Hematopoietic multipotent progenitor cell treated with erythropoietin and hydrocortisone succinate and interleukin-3 and kit ligand, for 4 days (in vitro differentiated cells): ENCODE measurements around the gene PRAMEF4.
"Not testable (repeated sequence)": the region's sequence is repeated elsewhere in the genome, so short reads cannot be mapped to it uniquely, and the experiment has no call there.

Experiments
- DNase-seq: peaks from one replicate; pipeline ENCODE4 v3.0.0-alpha.2; 2015

The PRAMEF4 gene

DNA sequence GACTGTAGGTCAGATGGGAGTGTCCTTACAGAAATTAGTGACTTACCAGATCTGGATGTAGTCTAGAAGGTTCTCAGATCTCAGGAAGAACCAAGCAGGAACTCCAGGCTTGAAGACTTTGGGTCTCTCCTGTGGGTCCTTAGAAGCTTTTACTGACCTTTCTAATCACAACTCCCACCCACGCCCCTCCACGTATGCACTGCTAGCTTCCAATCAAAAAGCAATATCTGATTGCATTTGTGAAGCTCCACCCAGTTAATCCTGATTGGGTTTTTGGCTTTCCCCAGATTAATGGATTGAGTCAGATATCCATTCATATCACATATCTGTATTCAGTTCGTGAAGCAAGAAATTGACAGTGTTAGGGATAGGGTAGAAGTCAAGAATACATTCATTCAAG lies at the start of gene PRAMEF4:
TSS of gene PRAMEF4 (minus strand) at position 101 of the 400 bp plus-strand sequence. CDS start 2,807 bp downstream, outside the sequence.
- DNase-seq, result not testable (repeated sequence)

DNA sequence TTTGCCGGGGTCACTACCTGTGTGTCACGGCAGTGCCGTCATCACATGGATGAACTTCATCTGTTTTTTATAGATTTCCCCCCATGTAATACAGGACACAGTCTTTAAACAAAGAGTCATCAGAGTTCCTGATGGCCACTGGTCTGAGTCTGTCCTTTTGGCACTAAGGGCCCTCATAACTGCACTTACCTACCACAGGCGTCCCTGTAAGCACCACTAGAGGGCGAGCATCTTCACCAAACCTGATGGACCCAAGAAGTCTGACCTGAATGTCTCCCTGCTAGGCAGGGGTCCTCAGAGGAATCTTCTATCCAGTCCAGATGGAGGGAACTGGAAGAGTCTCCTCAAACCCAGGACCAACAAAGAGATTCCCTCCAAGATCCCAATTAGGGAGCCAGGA lies 38.4 kb upstream of the PRAMEF4 start:
- DNase-seq, result not testable (repeated sequence)

DNA sequence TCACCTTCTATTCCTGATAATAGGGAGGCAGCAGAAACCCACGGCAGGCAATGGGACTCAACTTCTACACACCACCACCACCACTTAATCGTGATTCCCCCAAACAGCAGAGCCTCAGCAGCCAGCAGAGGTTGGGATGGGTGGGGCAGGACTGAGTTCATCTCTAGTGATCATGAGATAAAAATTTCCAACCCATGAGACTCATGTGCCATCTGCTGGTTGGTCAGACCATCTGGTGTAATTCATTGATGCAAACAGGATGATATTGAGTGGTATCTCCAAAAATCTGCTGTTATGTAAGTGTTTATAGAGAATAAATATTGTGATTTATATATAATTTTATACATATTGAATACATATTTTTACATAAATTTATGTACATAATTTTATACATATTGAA lies 35.7 kb upstream of the PRAMEF4 start:
- peak; percentile 2 for DNase-seq

DNA sequence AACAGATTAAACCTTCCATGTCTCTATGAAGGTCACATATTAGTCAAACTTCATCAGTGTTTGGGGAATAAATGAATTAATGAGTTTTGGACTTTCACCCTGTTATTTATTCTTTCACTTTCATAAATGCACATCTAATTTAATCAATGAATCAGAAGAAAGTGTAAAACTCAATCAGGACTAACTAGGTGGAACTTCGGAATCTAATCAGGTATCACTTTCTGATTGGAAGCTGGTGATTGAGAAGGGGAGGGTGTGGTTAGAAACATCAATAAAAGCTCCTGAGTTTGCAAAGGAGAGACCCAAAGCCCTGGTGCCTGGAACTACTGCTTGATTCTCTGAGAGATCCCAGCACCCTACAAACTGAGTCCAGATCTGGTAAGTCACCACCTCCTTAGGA lies 30.3 kb upstream of the PRAMEF4 start, which contains the start of gene PRAMEF7:
TSS of gene PRAMEF7 (plus strand) at position 301 of the 400 bp plus-strand sequence. CDS start 1,083 bp downstream, outside the sequence.
- not testable (repeated sequence) for DNase-seq

GRCh38 chr1:12903793-12904572 lies 18.0 kb upstream of the PRAMEF4 start:
- not testable (repeated sequence) for DNase-seq

DNA sequence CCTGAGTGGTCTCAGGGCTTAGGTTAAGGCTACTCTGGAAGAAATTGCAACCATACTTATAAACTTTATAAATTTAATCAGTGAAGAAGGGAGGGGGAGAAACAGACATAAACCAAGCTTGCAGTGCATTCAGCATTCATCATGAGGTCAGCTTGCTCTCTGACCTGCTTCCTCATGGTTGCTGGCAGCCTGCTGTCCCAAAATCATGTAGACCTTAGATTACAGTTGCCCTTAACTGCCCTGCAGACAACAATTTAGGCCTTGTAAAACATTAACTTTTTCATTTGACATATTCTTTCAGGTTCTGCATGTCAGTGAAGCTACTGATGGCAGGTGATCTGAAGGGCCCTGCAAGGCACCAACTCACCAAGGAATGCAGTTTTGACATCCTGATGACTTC lies 13.2 kb upstream of the PRAMEF4 start:
- DNase-seq, result not testable (repeated sequence)

DNA sequence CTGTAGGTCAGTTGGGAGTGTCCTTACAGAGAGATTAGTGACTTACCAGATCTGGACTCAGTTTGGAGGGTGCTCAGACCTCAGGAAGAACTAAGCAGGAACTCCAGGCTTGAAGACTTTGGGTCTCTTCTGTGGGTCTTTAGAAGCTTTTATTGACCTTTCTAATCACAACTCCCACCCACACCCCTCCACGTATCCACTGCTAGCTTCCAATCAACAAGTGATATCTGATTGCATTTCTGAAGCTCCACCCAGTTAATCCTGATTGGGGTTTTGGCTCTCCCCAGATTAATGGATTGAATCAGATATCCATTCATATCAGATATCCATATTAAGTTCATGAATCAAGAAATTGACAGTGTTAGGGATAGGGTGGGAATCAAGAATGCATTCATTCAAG lies 12.2 kb upstream of the PRAMEF4 start, which contains the start of gene PRAMEF10:
TSS of gene PRAMEF10 (minus strand) at position 101 of the 400 bp plus-strand sequence. CDS start 2,423 bp downstream, outside the sequence.
- not testable (repeated sequence) for DNase-seq

DNA sequence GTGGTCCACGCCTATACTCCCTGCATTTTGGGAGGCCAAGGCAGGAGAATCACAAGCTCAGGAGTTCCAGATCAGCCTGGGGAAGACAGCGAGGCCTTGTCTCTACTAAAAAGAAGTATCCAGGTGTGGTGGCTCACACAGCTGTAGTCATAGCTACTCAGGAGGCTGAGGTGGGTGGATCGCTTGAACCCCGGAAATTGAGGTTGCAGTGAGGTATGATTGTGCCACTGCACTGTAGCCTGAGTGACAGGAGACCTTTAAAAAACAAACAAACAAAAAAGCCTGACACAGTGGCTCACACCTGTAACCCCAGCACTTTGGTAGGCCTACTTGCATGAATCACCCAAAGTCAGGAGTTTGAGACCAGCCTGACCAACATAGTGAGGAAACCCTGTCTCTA lies 7.5 kb downstream of the PRAMEF4 start:
- not testable (repeated sequence) for DNase-seq

DNA sequence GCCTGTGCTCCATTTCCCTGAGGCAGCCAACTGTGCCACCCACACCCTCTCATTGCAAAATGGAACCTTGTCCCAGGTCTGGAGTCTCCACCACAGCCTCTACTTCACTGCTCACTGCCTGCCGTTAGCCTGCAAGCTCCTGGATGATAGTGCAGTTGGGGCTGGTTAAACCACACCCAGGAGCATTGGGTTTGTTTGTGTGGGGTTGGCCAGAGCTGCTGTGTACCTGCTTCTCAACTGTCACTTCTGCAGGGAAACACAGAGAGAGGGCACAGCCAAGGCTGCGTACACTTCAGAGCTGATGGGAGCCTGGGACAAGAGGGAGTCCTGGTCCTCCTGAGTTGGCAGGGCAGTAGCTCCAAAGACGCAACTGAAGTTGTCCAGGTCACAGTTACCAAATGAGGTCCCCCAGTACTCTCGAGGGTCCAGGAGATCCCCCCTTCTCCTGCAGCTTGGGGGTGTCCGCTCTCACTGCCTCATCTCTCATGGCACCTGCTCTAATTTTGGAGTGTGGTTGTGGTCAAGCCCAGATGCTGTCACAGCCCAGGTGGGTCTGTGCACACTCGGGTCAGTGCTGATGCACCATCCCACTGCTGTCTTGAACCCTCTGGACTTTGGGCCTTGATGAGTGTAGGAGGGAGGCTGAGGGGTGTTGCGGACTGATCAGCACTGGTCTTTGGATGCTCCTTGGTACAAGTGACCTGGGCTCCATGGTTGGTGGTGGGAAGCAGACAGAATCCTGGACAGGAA lies 22.7 kb downstream of the PRAMEF4 start:
- DNase-seq, result not testable (repeated sequence)

DNA sequence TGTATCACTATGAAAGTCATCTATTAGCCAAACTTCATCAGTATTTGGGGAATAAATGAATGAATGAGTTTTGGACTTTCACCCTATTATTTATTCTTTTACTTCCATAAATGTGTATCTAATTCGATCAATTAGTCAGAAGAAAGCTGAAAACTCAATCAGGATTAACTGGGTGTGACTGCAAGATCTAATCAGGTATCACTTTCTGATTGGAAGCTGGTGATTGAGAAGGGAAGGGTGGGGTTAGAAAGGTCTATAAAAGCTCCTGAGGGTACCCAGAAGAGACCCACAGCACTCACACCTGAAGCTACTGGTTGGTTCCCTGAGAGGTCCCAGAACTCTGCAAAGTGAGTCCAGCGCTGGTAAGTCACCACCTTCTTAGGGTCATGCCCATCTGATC lies 29.2 kb downstream of the PRAMEF4 start, which contains the start of gene PRAMEF2:
TSS of gene PRAMEF2 (plus strand) at position 301 of the 400 bp plus-strand sequence. CDS start 1,924 bp downstream, outside the sequence.
- DNase-seq, result not testable (repeated sequence)

GRCh38 chr1:12851779-12852178 lies 34.2 kb downstream of the PRAMEF4 start:
- no peak for DNase-seq

- DNase-seq, result not testable (repeated sequence)
Measured at GRCh38 chr1:12848620-12849019, 37.4 kb downstream of the PRAMEF4 start, which contains the start of gene HNRNPCL1. Gene HNRNPCL1, minus strand, starts transcription at chr1:12848720. Its CDS starts 431 bp downstream, at chr1:12848289.

DNA sequence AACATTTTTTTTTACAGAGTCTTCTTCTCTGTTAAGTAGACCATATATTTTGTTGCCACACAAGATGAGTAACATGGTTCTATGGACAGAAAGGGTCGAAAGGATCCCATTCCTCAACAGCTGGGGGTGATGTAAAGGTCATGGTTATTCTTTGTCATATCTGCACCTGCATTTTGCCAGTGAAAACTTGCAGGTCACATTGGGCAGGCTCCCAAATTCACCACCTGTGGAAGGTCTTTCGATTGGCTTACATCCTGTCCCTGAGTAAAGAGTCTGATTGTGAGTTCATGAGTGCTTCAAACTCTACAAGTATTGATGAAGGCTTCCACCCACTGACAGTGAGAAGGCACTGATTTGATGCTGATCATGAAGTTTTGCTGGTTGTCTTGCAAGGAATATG lies 52.8 kb downstream of the PRAMEF4 start:
- not testable (repeated sequence) for DNase-seq

DNA sequence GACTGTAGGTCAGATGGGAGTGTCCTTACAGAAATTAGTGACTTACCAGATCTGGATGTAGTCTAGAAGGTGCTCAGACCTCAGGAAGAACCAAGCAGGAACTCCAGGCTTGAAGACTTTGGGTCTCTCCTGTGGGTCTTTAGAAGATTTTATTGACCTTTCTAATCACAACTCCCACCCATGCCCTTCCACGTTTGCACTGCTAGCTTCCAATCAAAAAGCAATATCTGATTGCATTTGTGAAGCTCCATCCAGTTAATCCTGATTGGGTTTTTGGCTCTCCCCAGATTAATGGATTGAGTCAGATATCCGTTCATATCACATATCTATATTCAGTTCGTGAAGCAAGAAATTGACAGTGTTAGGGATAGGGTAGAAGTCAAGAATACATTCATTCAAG lies 54.7 kb downstream of the PRAMEF4 start, which contains the start of gene PRAMEF11:
TSS of gene PRAMEF11 (minus strand) at position 101 of the 400 bp plus-strand sequence. CDS start 2,621 bp downstream, outside the sequence.
- DNase-seq, result not testable (repeated sequence)
